Activated CD8-positive, alpha-beta T cell treated with anti-CD3 and anti-CD28 coated beads for 36 hours (primary cell): ENCODE data around the gene MYOCD. TPM values are rescaled to one million over a fixed set of nuclear protein-coding genes. Genes with fewer than 3 reads are reported as not detected.

ENCODE experiments used
- ATAC-seq: fragments of 200-7000 bp; cut with Tn5 transposase; one replicate; pipeline ENCODE4 v1.10.0; 2021; ENCODE audit warnings: mild to moderate bottlenecking, moderate library complexity
- CTCF ChIA-PET: fragments of 350-600 bp; sonication (Branson Sonifier 250); formaldehyde crosslinking; loops from one replicate; lab custom pipeline; 2021; ENCODE audit warnings: antibody characterized with exemption; lab: Charles Lee
- POLR2A ChIA-PET: fragments of 350-600 bp; sonication (Branson Sonifier 250); formaldehyde crosslinking; loops from one replicate; lab custom pipeline; 2021; ENCODE audit warnings: antibody characterized with exemption; lab: Charles Lee
- DNase-seq: peaks from one replicate; pipeline ENCODE4 v3.0.0-alpha.2; 2020
- H3K27ac Mint-ChIP-seq: one replicate; pipeline ENCODE4 v1.8.0; 2021; ENCODE audit warnings: mild to moderate bottlenecking, mixed read lengths
- H3K27me3 Mint-ChIP-seq: one replicate; pipeline ENCODE4 v1.8.0; 2021; ENCODE audit warnings: mixed read lengths
- H3K36me3 Mint-ChIP-seq: one replicate; pipeline ENCODE4 v1.8.0; 2021; ENCODE audit warnings: low read depth, mixed read lengths
- H3K4me1 Mint-ChIP-seq: one replicate; pipeline ENCODE4 v1.8.0; 2021; ENCODE audit warnings: low read depth, mixed read lengths
- H3K4me3 Mint-ChIP-seq: one replicate; pipeline ENCODE4 v1.8.0; 2021; ENCODE audit warnings: mild to moderate bottlenecking, moderate library complexity, mixed read lengths
- H3K9me3 Mint-ChIP-seq: one replicate; pipeline ENCODE4 v1.8.0; 2021; ENCODE audit warnings: mixed read lengths
- CTCF ChIP-seq: fragments of 200-600 bp; IDR thresholded peaks from one replicate; pipeline ENCODE4 v1.8.0; 2022; ENCODE audit warnings: antibody characterized with exemption, mild to moderate bottlenecking
- intact Hi-C: fragments of 100-400 bp; cut with micrococcal nuclease; formaldehyde crosslinking; loops from one replicate; pipeline ENCODE4 v1.10.0; 2022
- total RNA-seq, 2 experiments: library from RNA; stranded (reverse); gene quantifications; one replicate each; pipeline ENCODE4 v1.2.3, GENCODE V29; 2021

MYOCD gene
- total RNA-seq, 2 experiments from 2014 or later, result not detected

GRCh38 chr17:12738624-12739023 lies 72.9 kb downstream of the MYOCD start:
- H3K4me3 Mint-ChIP-seq, result no peak overlapping the region
- no peak overlapping the region for H3K27ac Mint-ChIP-seq
- H3K27me3 Mint-ChIP-seq, result peaks cover 2% of the 10 kb centered on the region
- DNase-seq (no peak), ATAC-seq (no peak)
- H3K36me3 Mint-ChIP-seq, result no peaks in the 10 kb centered on the region
- ChIA-PET CTCF (no interaction called here), POLR2A (no interaction called here)
- no peak for TF ChIP-seq CTCF
- H3K9me3 Mint-ChIP-seq, result peaks cover 2% of the 10 kb centered on the region
- no peaks in the 10 kb centered on the region for H3K4me1 Mint-ChIP-seq
- intact Hi-C loops, result no loop called here

- Mint-ChIP-seq H3K4me1 (no peaks in the 10 kb centered on the region), H3K9me3 (peaks cover 2% of the 10 kb centered on the region), H3K27me3 (peaks cover 2% of the 10 kb centered on the region), H3K27ac (no peak overlapping the region), H3K4me3 (no peak overlapping the region), H3K36me3 (no peaks in the 10 kb centered on the region)
- DNase-seq, result no peak
- ChIA-PET CTCF (interaction anchor here (0.6 kb wide), 1 partner anchor 34 kb away, joined by 3 read pairs; no protein-coding TSS in a partner anchor), POLR2A (no interaction called here)
- intact Hi-C loops, result no loop called here
- TF ChIP-seq CTCF, result no peak
- no peak for ATAC-seq
These were observed 73.8 kb downstream of the MYOCD start for GRCh38 chr17:12739500-12739899.

GRCh38 chr17:12743046-12743445 lies 77.4 kb downstream of the MYOCD start:
- H3K36me3 Mint-ChIP-seq, result no peaks in the 10 kb centered on the region
- no peak overlapping the region for H3K27ac Mint-ChIP-seq
- intact Hi-C loops, result no loop called here
- CTCF ChIA-PET, result no interaction called here
- no peak overlapping the region for H3K4me3 Mint-ChIP-seq
- ATAC-seq, result no peak
- H3K4me1 Mint-ChIP-seq, result no peaks in the 10 kb centered on the region
- peaks cover 2% of the 10 kb centered on the region for H3K9me3 Mint-ChIP-seq
- H3K27me3 Mint-ChIP-seq, result peaks cover 4% of the 10 kb centered on the region
- no peak for TF ChIP-seq CTCF
- POLR2A ChIA-PET, result no interaction called here
- DNase-seq, result no peak

- TF ChIP-seq CTCF, result no peak
- Mint-ChIP-seq H3K36me3 (no peaks in the 10 kb centered on the region), H3K9me3 (peaks cover 2% of the 10 kb centered on the region), H3K4me3 (no peak overlapping the region), H3K4me1 (no peaks in the 10 kb centered on the region), H3K27ac (no peak overlapping the region), H3K27me3 (peaks cover 4% of the 10 kb centered on the region)
- DNase-seq, result no peak
- POLR2A ChIA-PET, result no interaction called here
- CTCF ChIA-PET, result no interaction called here
- no peak for ATAC-seq
- intact Hi-C loops, result no loop called here
These were observed 78.6 kb downstream of the MYOCD start for GRCh38 chr17:12744298-12744697.

GRCh38 chr17:12744786-12745185 lies 79.1 kb downstream of the MYOCD start:
- Mint-ChIP-seq H3K4me3 (no peak overlapping the region), H3K4me1 (no peaks in the 10 kb centered on the region), H3K9me3 (peaks cover 2% of the 10 kb centered on the region), H3K36me3 (no peaks in the 10 kb centered on the region), H3K27me3 (peaks cover 4% of the 10 kb centered on the region), H3K27ac (no peak overlapping the region)
- CTCF ChIA-PET, result no interaction called here
- TF ChIP-seq CTCF, result no peak
- POLR2A ChIA-PET, result no interaction called here
- intact Hi-C loops, result no loop called here
- no peak for DNase-seq
- no peak for ATAC-seq
